B cell (primary cell): ENCODE measurements around the gene FOXK1. TPM values are rescaled to one million over a fixed set of nuclear protein-coding genes. Genes with fewer than 3 reads are reported as not detected.

Experiments
- ATAC-seq: fragments of 200-7000 bp; cut with Tn5 transposase; one replicate; pipeline ENCODE4 v1.10.0; 2021; ENCODE audit warnings: low read depth, mild to moderate bottlenecking, moderate number of reproducible peaks, moderate library complexity
- CTCF ChIA-PET: fragments of 350-600 bp; sonication (Branson Sonifier 250); formaldehyde crosslinking; loops from one replicate; lab custom pipeline; 2021; ENCODE audit warnings: antibody characterized with exemption, inconsistent platforms; lab: Charles Lee
- POLR2A ChIA-PET: fragments of 350-600 bp; sonication (Branson Sonifier 250); formaldehyde crosslinking; loops from one replicate; lab custom pipeline; 2021; ENCODE audit warnings: antibody characterized with exemption; lab: Charles Lee
- DNase-seq: peaks from one replicate; pipeline ENCODE4 v3.0.0; 2013
- H2AFZ ChIP-seq: 2 replicates; pipeline ENCODE4 v1.6.1; 2012; ENCODE audit warnings: mild to moderate bottlenecking, low read depth, low read length; ENCODE audit not compliant: insufficient read depth, poor library complexity, severe bottlenecking
- H3K27ac ChIP-seq, 2 donors: 1 replicate in 1 of 2; 2 replicates in 1 of 2; pipeline ENCODE4 v1.5.1; 2012 to 2013; ENCODE audit warnings: low read length in 2 of 2, mild to moderate bottlenecking in 2 of 2, moderate library complexity in 1 of 2
- H3K27me3 ChIP-seq, 4 experiments: fragments of 200-600 bp in 1 of 4; sonication (generic) in 1 of 4; replicated peaks in 1 of 4; 1 replicate in 2 of 4; 2 replicates in 2 of 4; pipeline versions ENCODE4 v1.6.1 to v1.7.0; 2013 to 2016; ENCODE audit warnings: low read length in 3 of 4, mild to moderate bottlenecking in 2 of 4, mixed read lengths in 1 of 4, moderate library complexity in 1 of 4; ENCODE audit not compliant: insufficient read depth in 4 of 4, control insufficient read depth in 3 of 4; ENCODE audit errors: control extremely low read depth in 1 of 4
- H3K36me3 ChIP-seq, 2 experiments: replicated peaks in 1 of 2; 1 replicate in 1 of 2; 2 replicates in 1 of 2; pipeline versions ENCODE4 v1.6.1 to v1.7.1; 2013; ENCODE audit warnings: low read length in 1 of 2; ENCODE audit not compliant: insufficient read depth in 2 of 2, control insufficient read depth in 1 of 2; ENCODE audit errors: control extremely low read depth in 1 of 2, extremely low read depth in 1 of 2
- H3K4me1 ChIP-seq, 2 donors: fragments of 200-600 bp in 1 of 2; sonication (generic) in 1 of 2; 1 replicate in 1 of 2; 2 replicates in 1 of 2; pipeline versions ENCODE4 v1.5.1 to v1.6.1; 2013 to 2017; ENCODE audit warnings: low read length in 2 of 2; ENCODE audit not compliant: control insufficient read depth in 2 of 2, insufficient read depth in 2 of 2
- H3K4me2 ChIP-seq: replicated peaks from 2 replicates; pipeline ENCODE3; 2012; ENCODE audit warnings: mild to moderate bottlenecking, low read depth, low read length; ENCODE audit not compliant: poor library complexity, severe bottlenecking
- H3K4me3 ChIP-seq, 5 experiments: fragments of 200-600 bp in 1 of 5; sonication (generic) in 1 of 5; 1 replicate in 3 of 5; 2 replicates in 2 of 5; pipeline versions ENCODE4 v1.5.1 to v1.7.0; 2011 to 2016; ENCODE audit warnings: low read length in 4 of 5, mild to moderate bottlenecking in 4 of 5, low read depth in 2 of 5, control low read depth in 1 of 5, moderate library complexity in 1 of 5; ENCODE audit not compliant: insufficient read depth in 1 of 5; ENCODE audit errors: control extremely low read depth in 1 of 5, extremely low read depth in 1 of 5
- H3K79me2 ChIP-seq: fragments of 200-600 bp; sonication (generic); one replicate; pipeline ENCODE4 v1.6.0; 2016; ENCODE audit warnings: low read length; ENCODE audit not compliant: control insufficient read depth, insufficient read depth
- H3K9ac ChIP-seq: fragments of 200-600 bp; sonication (generic); 2 replicates; pipeline ENCODE4 v1.6.1; 2017; ENCODE audit warnings: mild to moderate bottlenecking, low read length, moderate library complexity
- H3K9me3 ChIP-seq, 3 donors: one replicate each; pipeline versions ENCODE4 v1.6.1 to v1.7.1; 2013; ENCODE audit warnings: low read length in 2 of 3; ENCODE audit not compliant: control insufficient read depth in 2 of 3, insufficient read depth in 1 of 3; ENCODE audit errors: control extremely low read depth in 1 of 3
- H4K20me1 ChIP-seq: 2 replicates; pipeline ENCODE4 v1.6.0; 2012; ENCODE audit warnings: mild to moderate bottlenecking, low read length; ENCODE audit not compliant: insufficient read depth, control insufficient read depth, poor library complexity, severe bottlenecking
- H3K27ac Mint-ChIP-seq: one replicate; pipeline ENCODE4 v1.8.0; 2021; ENCODE audit warnings: mixed read lengths
- H3K27me3 Mint-ChIP-seq: one replicate; pipeline ENCODE4 v1.8.0; 2021; ENCODE audit warnings: mixed read lengths
- H3K4me1 Mint-ChIP-seq: one replicate; pipeline ENCODE4 v1.8.0; 2021; ENCODE audit warnings: mixed read lengths
- H3K4me3 Mint-ChIP-seq: one replicate; pipeline ENCODE4 v1.8.0; 2021; ENCODE audit warnings: mixed read lengths
- H3K9me3 Mint-ChIP-seq: one replicate; pipeline ENCODE4 v1.8.0; 2022; ENCODE audit warnings: mixed read lengths; ENCODE audit not compliant: insufficient read depth
- EZH2 ChIP-seq: IDR thresholded peaks from 2 replicates; pipeline ENCODE4 v1.6.1; 2012; ENCODE audit warnings: borderline replicate concordance, low read depth, mild to moderate bottlenecking, moderate library complexity, low read length; ENCODE audit not compliant: insufficient read depth, poor library complexity, severe bottlenecking
- WGBS: methylation state at CpG from one replicate; pipeline ENCODE4 v1.1.5; 2013; ENCODE audit warnings: missing lambda C conversion rate; ENCODE audit not compliant: insufficient coverage; 5-methylcytosine and 5-hydroxymethylcytosine counted together
- intact Hi-C: fragments of 100-400 bp; cut with micrococcal nuclease; formaldehyde crosslinking; loops from one replicate; pipeline ENCODE4 v1.10.0; 2022
- polyA plus RNA-seq: library from polyadenylated mRNA; depleted of rRNA; stranded (reverse); fragments of >200 nt; gene quantifications from 2 replicates; pipeline ENCODE4 v1.2.3, GENCODE V29; 2012
- total RNA-seq, 2 donors: library from RNA; stranded (reverse); fragments of 120-200 nt in 1 of 2; gene quantifications; 1 replicate in 1 of 2; 2 replicates in 1 of 2; pipeline versions ENCODE4 v1.2.3 to v1.2.4, GENCODE V29; 2013 to 2022
- TF ChIP-seq, protein P1 (sequence below): fragments of 200-600 bp; IDR thresholded peaks from one replicate; pipeline ENCODE4 v1.8.0; 2022; ENCODE audit warnings: antibody characterized with exemption, mild to moderate bottlenecking

FOXK1 gene
- total and polyA plus RNA-seq, 2 donors (not counting 1 experiment from before 2014, with no cell fraction given): 17.9 to 56.2 TPM

DNA sequence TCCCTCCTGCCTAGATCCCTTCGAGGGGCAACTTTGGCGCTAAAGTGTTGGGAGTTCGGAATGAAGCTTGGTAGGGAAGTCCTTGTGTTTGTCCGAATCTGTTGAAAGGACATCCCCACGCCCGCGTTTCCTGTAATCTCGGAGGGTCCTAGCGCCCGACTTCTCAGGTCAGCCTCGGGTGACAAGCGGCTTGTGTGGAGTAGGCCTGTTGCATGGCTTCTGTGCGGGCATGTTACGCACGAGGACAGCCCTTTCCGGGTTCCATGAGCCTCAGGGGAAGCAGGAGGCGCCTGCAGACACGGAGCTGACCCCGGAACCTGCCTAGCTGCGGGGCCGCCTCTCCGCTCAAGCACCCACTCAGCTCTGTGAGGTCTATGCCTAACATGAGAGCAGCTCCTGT lies 64.9 kb downstream of the FOXK1 start:
- peaks cover 0 to 33% of the 10 kb centered on the region in 2 experiments for H3K36me3 ChIP-seq
- H4K20me1 ChIP-seq: peaks cover 23% of the 10 kb centered on the region
- peak overlapping the region; percentile 85 for H3K4me2 ChIP-seq
- no peak overlapping the region for H3K9ac ChIP-seq
- ATAC-seq: no peak
- H3K79me2 ChIP-seq: peaks cover 68% of the 10 kb centered on the region
- no peaks in the 10 kb centered on the region for H3K27me3 Mint-ChIP-seq
- H3K27me3 ChIP-seq: no peaks in the 10 kb centered on the region
- H3K27ac ChIP-seq: peak overlapping the region; percentile 70 to 78
- DNase-seq: no peak
- POLR2A ChIA-PET: interaction anchor here (1.8 kb wide), 1 partner anchor 28 kb away, joined by 10 read pairs; the partner anchor contains the start of gene AP5Z1
- no peak for TF ChIP-seq EZH2
- TF ChIP-seq, protein P1, sequence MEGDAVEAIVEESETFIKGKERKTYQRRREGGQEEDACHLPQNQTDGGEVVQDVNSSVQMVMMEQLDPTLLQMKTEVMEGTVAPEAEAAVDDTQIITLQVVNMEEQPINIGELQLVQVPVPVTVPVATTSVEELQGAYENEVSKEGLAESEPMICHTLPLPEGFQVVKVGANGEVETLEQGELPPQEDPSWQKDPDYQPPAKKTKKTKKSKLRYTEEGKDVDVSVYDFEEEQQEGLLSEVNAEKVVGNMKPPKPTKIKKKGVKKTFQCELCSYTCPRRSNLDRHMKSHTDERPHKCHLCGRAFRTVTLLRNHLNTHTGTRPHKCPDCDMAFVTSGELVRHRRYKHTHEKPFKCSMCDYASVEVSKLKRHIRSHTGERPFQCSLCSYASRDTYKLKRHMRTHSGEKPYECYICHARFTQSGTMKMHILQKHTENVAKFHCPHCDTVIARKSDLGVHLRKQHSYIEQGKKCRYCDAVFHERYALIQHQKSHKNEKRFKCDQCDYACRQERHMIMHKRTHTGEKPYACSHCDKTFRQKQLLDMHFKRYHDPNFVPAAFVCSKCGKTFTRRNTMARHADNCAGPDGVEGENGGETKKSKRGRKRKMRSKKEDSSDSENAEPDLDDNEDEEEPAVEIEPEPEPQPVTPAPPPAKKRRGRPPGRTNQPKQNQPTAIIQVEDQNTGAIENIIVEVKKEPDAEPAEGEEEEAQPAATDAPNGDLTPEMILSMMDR: no peak
- no peak overlapping the region for H2AFZ ChIP-seq
- H3K4me3 ChIP-seq: no peak overlapping the region
- intact Hi-C loops: no loop called here
- WGBS: 97% methylated on average over 20 of the region's 22 CpGs
- H3K9me3 ChIP-seq: no peaks in the 10 kb centered on the region
- H3K4me1 Mint-ChIP-seq: peaks cover 46% of the 10 kb centered on the region
- no peaks in the 10 kb centered on the region for H3K9me3 Mint-ChIP-seq
- H3K4me1 ChIP-seq: peaks cover 17 to 42% of the 10 kb centered on the region in 2 donors
- H3K27ac Mint-ChIP-seq: peak overlapping the region; percentile 71
- H3K4me3 Mint-ChIP-seq: peak overlapping the region; percentile 18
- CTCF ChIA-PET: interaction anchor here (0.7 to 1.5 kb wide), 2 partner anchors 7 to 104 kb away, joined by 3 to 7 read pairs; no protein-coding TSS in a partner anchor

- no peak for TF ChIP-seq EZH2
- TF ChIP-seq, protein P1: no peak
- peaks cover 17 to 42% of the 10 kb centered on the region in 2 donors for H3K4me1 ChIP-seq
- CTCF ChIA-PET: no interaction called here
- peaks cover 31% of the 10 kb centered on the region for H4K20me1 ChIP-seq
- peak overlapping the region; percentile 39 for H3K27ac Mint-ChIP-seq
- H3K4me3 ChIP-seq: no peak overlapping the region
- intact Hi-C loops: no loop called here
- H3K9me3 Mint-ChIP-seq: no peaks in the 10 kb centered on the region
- peak overlapping the region; percentile 46 for H3K4me3 Mint-ChIP-seq
- no peaks in the 10 kb centered on the region for H3K9me3 ChIP-seq
- no peak for DNase-seq
- ATAC-seq: no peak
- H3K4me2 ChIP-seq: no peak overlapping the region
- no peak overlapping the region for H3K9ac ChIP-seq
- H3K27me3 Mint-ChIP-seq: no peaks in the 10 kb centered on the region
- H3K27me3 ChIP-seq: no peaks in the 10 kb centered on the region
- peaks cover 46% of the 10 kb centered on the region for H3K4me1 Mint-ChIP-seq
- WGBS: 100% methylated on average over 9 of the region's 11 CpGs
- POLR2A ChIA-PET: interaction anchor here (1.8 kb wide), 1 partner anchor 28 kb away, joined by 10 read pairs; the partner anchor contains the start of gene AP5Z1
- no peak overlapping the region for H2AFZ ChIP-seq
- H3K36me3 ChIP-seq: peaks cover 0 to 34% of the 10 kb centered on the region in 2 experiments
- H3K79me2 ChIP-seq: peaks cover 68% of the 10 kb centered on the region
- H3K27ac ChIP-seq: peak overlapping the region in 1 of 2 donors; percentile 59
Observed at GRCh38 chr7:4747746-4748145, 65.7 kb downstream of the FOXK1 start.
